ENCODE measurements around the gene PCSK6. TPM values are rescaled to one million over a fixed set of nuclear protein-coding genes. Genes with fewer than 3 reads are reported as not detected.

PCSK6 gene
- total RNA-seq, 1 donor from 2014 or later, result 1.3 TPM

- no peaks in the 10 kb centered on the region for H3K79me2 ChIP-seq (ENCODE audit: insufficient read depth, low read length)
- peaks cover 16% of the 10 kb centered on the region for H3K27me3 ChIP-seq (ENCODE audit: insufficient read depth, low read length)
- FAIRE-seq, result no peak
Observed at GRCh38 chr15:101498717-101499480, 9.4 kb upstream of the PCSK6 start.

DNA sequence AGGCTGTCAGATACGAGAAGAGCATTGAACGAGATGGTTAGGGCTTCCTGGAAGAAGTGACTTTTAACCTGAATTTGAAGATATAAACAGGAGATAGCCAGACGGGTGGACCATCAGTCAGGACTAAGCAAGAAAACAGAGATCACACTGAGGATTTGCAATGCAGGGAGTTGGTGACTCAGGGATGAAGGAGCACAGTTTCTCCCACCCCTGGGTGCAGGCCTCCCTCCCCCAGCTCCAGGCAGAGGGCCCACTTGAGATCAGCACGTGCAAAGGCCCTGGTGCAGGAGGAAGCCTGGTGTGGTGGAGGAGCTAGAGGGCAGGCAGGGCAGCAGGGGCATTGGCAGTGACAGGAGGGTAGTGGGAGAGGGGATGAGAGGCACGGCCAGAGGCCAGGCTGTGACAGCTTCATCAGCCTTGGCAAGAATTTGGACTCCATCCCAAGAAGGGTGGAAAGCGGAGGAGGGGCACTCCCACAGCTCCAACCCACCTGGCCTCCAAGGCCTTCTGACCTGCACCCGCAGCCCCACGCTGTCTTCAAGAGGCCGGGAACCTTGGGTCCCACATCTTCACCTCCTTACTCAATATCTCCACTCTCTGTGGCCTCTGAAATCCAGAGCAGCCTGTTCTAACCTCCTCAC lies 8.7 kb upstream of the PCSK6 start:
- no peak for DNase-seq (ENCODE audit: low read depth)
- TF ChIP-seq EZH2 (IDR thresholded peaks at IDR 0.05; ENCODE audit: insufficient read depth, low read length), result no peak
- TF ChIP-seq, protein P1, sequence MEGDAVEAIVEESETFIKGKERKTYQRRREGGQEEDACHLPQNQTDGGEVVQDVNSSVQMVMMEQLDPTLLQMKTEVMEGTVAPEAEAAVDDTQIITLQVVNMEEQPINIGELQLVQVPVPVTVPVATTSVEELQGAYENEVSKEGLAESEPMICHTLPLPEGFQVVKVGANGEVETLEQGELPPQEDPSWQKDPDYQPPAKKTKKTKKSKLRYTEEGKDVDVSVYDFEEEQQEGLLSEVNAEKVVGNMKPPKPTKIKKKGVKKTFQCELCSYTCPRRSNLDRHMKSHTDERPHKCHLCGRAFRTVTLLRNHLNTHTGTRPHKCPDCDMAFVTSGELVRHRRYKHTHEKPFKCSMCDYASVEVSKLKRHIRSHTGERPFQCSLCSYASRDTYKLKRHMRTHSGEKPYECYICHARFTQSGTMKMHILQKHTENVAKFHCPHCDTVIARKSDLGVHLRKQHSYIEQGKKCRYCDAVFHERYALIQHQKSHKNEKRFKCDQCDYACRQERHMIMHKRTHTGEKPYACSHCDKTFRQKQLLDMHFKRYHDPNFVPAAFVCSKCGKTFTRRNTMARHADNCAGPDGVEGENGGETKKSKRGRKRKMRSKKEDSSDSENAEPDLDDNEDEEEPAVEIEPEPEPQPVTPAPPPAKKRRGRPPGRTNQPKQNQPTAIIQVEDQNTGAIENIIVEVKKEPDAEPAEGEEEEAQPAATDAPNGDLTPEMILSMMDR (IDR thresholded peaks at IDR 0.05; ENCODE audit: insufficient read depth, low read depth, low read length), result no peak
- FAIRE-seq, result no peak
- Histone ChIP-seq H3K27ac (ENCODE audit: low read depth, low read length) (no peak overlapping the region), H3K9me3 (ENCODE audit: insufficient read depth, low read depth, low read length) (no peaks in the 10 kb centered on the region), H3K9ac (ENCODE audit: low read length) (no peak overlapping the region), H2AFZ (ENCODE audit: low read depth, low read length) (no peak overlapping the region), H3K4me2 (ENCODE audit: low read length) (no peak overlapping the region), H3K79me2 (ENCODE audit: insufficient read depth, low read length) (no peaks in the 10 kb centered on the region), H3K36me3 (ENCODE audit: insufficient read depth, low read length) (no peaks in the 10 kb centered on the region), H4K20me1 (ENCODE audit: insufficient read depth, low read length) (no peaks in the 10 kb centered on the region), H3K4me1 (ENCODE audit: insufficient read depth, low read length) (no peaks in the 10 kb centered on the region), H3K4me3 (ENCODE audit: insufficient read depth, low read depth, low read length) (no peak overlapping the region), H3K27me3 (ENCODE audit: insufficient read depth, low read length) (peaks cover 16% of the 10 kb centered on the region)
- Mint-ChIP-seq H3K27ac (ENCODE audit: unreplicated experiment) (no peak overlapping the region), H3K9me3 (ENCODE audit: unreplicated experiment) (no peaks in the 10 kb centered on the region), H3K4me3 (ENCODE audit: unreplicated experiment) (no peak overlapping the region), H3K27me3 (ENCODE audit: low read depth, unreplicated experiment) (peaks cover 62% of the 10 kb centered on the region), H3K36me3 (ENCODE audit: low read depth, unreplicated experiment) (peaks cover 3% of the 10 kb centered on the region), H3K4me1 (ENCODE audit: low read depth, unreplicated experiment) (peaks cover 4% of the 10 kb centered on the region)

More at GRCh38 chr15:101498717-101499480, 9.4 kb upstream of the PCSK6 start:
- H3K27ac ChIP-seq (ENCODE audit: low read depth, low read length), result no peak overlapping the region
- no peaks in the 10 kb centered on the region for H3K4me1 ChIP-seq (ENCODE audit: insufficient read depth, low read length)
- no peaks in the 10 kb centered on the region for H3K36me3 ChIP-seq (ENCODE audit: insufficient read depth, low read length)
- Mint-ChIP-seq H3K4me1 (ENCODE audit: low read depth, unreplicated experiment) (peaks cover 4% of the 10 kb centered on the region), H3K9me3 (ENCODE audit: unreplicated experiment) (no peaks in the 10 kb centered on the region), H3K36me3 (ENCODE audit: low read depth, unreplicated experiment) (peaks cover 3% of the 10 kb centered on the region), H3K27ac (ENCODE audit: unreplicated experiment) (no peak overlapping the region), H3K4me3 (ENCODE audit: unreplicated experiment) (no peak overlapping the region), H3K27me3 (ENCODE audit: low read depth, unreplicated experiment) (peaks cover 60% of the 10 kb centered on the region)
- no peak for DNase-seq (ENCODE audit: low read depth)
- H4K20me1 ChIP-seq (ENCODE audit: insufficient read depth, low read length), result no peaks in the 10 kb centered on the region
- TF ChIP-seq, protein P1 (IDR thresholded peaks at IDR 0.05; ENCODE audit: insufficient read depth, low read depth, low read length), result no peak
- TF ChIP-seq EZH2 (IDR thresholded peaks at IDR 0.05; ENCODE audit: insufficient read depth, low read length), result no peak
- no peak overlapping the region for H3K4me3 ChIP-seq (ENCODE audit: insufficient read depth, low read depth, low read length)
- H3K9ac ChIP-seq (ENCODE audit: low read length), result no peak overlapping the region
- H3K9me3 ChIP-seq (ENCODE audit: insufficient read depth, low read depth, low read length), result no peaks in the 10 kb centered on the region
- no peak overlapping the region for H3K4me2 ChIP-seq (ENCODE audit: low read length)
- no peak overlapping the region for H2AFZ ChIP-seq (ENCODE audit: low read depth, low read length)
